PC-3 (cell line): Measurements from ENCODE around the gene DUS3L. TPM values are rescaled to one million over a fixed set of nuclear protein-coding genes. Genes with fewer than 3 reads are reported as not detected.

Experiments
- ATAC-seq: fragments of 200-7000 bp; cut with Tn5 transposase; 2 replicates; pipeline ENCODE4 v1.9.1; 2020; ENCODE audit warnings: mild to moderate bottlenecking, moderate library complexity
- BruUV-seq: library from RNA; stranded (reverse); fragments of 400-500 nt; replicated peaks from 2 replicates; lab custom pipeline; 2021; lab: Mats Ljungman, UMichigan
- CTCF ChIA-PET: fragments of 300-600 bp; sonication (Branson Sonifier 250); formaldehyde crosslinking; loops from one replicate; lab custom pipeline; 2022; ENCODE audit warnings: antibody characterized with exemption; lab: Charles Lee
- POLR2A ChIA-PET: fragments of 300-600 bp; sonication (Branson Sonifier 250); formaldehyde crosslinking; loops from one replicate; lab custom pipeline; 2022; ENCODE audit warnings: antibody characterized with exemption; ENCODE audit not compliant: unreplicated experiment; lab: Charles Lee
- DNase-seq: peaks from one replicate; pipeline ENCODE4 v3.0.0-alpha.2; 2015
- H2AFZ ChIP-seq: fragments of 300-600 bp; sonication (generic); 2 replicates; pipeline ENCODE4 v1.6.0; 2016; ENCODE audit warnings: antibody characterized with exemption, low read length
- H3F3A ChIP-seq: fragments of 300-600 bp; sonication (generic); one replicate; pipeline ENCODE4 v1.6.0; 2017; ENCODE audit warnings: antibody characterized with exemption, low read length, control low read depth, mild to moderate bottlenecking; ENCODE audit not compliant: unreplicated experiment
- H3K27ac ChIP-seq: fragments of 300-600 bp; sonication (generic); 2 replicates; pipeline ENCODE4 v1.5.1; 2016; ENCODE audit warnings: mild to moderate bottlenecking, low read length
- H3K27me3 ChIP-seq: fragments of 300-600 bp; sonication (generic); 2 replicates; pipeline ENCODE4 v1.6.1; 2016; ENCODE audit warnings: low read length, mixed read lengths
- H3K36me3 ChIP-seq: fragments of 300-600 bp; sonication (generic); 2 replicates; pipeline ENCODE4 v1.6.1; 2016; ENCODE audit warnings: low read depth, mixed run types, low read length, mixed read lengths
- H3K4me1 ChIP-seq: fragments of 300-600 bp; sonication (generic); 2 replicates; pipeline ENCODE4 v1.5.1; 2016; ENCODE audit warnings: low read length; ENCODE audit not compliant: insufficient read depth
- H3K4me2 ChIP-seq: fragments of 300-600 bp; sonication (generic); 2 replicates; pipeline ENCODE4 v1.6.0; 2016; ENCODE audit warnings: low read length
- H3K4me3 ChIP-seq: fragments of 300-600 bp; sonication (generic); 2 replicates; pipeline ENCODE4 v1.5.1; 2016; ENCODE audit warnings: mild to moderate bottlenecking, low read length, mixed read lengths
- H3K79me2 ChIP-seq: fragments of 300-600 bp; sonication (generic); 2 replicates; pipeline ENCODE4 v1.6.1; 2017; ENCODE audit warnings: low read length, mixed read lengths
- H3K9ac ChIP-seq: fragments of 300-600 bp; sonication (generic); 2 replicates; pipeline ENCODE4 v1.6.0; 2016; ENCODE audit warnings: mild to moderate bottlenecking, low read length
- H3K9me2 ChIP-seq: fragments of 300-600 bp; sonication (generic); replicated peaks from 2 replicates; pipeline ENCODE4 v1.6.1; 2016; ENCODE audit warnings: mixed run types, low read length, mixed read lengths
- H3K9me3 ChIP-seq: fragments of 300-600 bp; sonication (generic); 2 replicates; pipeline ENCODE4 v1.6.1; 2016; ENCODE audit warnings: low read length, mixed read lengths
- H4K20me1 ChIP-seq: fragments of 300-600 bp; sonication (generic); 2 replicates; pipeline ENCODE4 v1.6.1; 2016; ENCODE audit warnings: low read length, mixed read lengths
- EZH2 ChIP-seq: fragments of 300-600 bp; sonication (generic); IDR thresholded peaks from one replicate; pipeline ENCODE4 v1.6.1; 2017; ENCODE audit warnings: antibody characterized with exemption, mild to moderate bottlenecking, low read length; ENCODE audit not compliant: unreplicated experiment
- EZH2phosphoT487 ChIP-seq: fragments of 300-600 bp; sonication (generic); IDR thresholded peaks from 2 replicates; pipeline ENCODE4 v1.6.1; 2018; ENCODE audit warnings: mild to moderate bottlenecking, antibody characterized with exemption, low read length, borderline replicate concordance
- intact Hi-C: fragments of 100-400 bp; cut with micrococcal nuclease; formaldehyde crosslinking; loops from 2 replicates; pipeline ENCODE4 v1.9.0; 2023
- total RNA-seq: library from RNA; depleted of rRNA; stranded (reverse); fragments of >200 nt; gene quantifications from 2 replicates; pipeline ENCODE4 v1.2.3, GENCODE V29; 2014
- TF ChIP-seq, protein P1 (sequence below): fragments of 300-600 bp; sonication (generic); conservative IDR thresholded peaks from 2 replicates; pipeline ENCODE4 v1.5.1; 2017; ENCODE audit warnings: antibody characterized with exemption, low read depth, mild to moderate bottlenecking, low read length

Gene DUS3L
- total RNA-seq, 1 experiment from 2014 or later: 118 TPM

DNA sequence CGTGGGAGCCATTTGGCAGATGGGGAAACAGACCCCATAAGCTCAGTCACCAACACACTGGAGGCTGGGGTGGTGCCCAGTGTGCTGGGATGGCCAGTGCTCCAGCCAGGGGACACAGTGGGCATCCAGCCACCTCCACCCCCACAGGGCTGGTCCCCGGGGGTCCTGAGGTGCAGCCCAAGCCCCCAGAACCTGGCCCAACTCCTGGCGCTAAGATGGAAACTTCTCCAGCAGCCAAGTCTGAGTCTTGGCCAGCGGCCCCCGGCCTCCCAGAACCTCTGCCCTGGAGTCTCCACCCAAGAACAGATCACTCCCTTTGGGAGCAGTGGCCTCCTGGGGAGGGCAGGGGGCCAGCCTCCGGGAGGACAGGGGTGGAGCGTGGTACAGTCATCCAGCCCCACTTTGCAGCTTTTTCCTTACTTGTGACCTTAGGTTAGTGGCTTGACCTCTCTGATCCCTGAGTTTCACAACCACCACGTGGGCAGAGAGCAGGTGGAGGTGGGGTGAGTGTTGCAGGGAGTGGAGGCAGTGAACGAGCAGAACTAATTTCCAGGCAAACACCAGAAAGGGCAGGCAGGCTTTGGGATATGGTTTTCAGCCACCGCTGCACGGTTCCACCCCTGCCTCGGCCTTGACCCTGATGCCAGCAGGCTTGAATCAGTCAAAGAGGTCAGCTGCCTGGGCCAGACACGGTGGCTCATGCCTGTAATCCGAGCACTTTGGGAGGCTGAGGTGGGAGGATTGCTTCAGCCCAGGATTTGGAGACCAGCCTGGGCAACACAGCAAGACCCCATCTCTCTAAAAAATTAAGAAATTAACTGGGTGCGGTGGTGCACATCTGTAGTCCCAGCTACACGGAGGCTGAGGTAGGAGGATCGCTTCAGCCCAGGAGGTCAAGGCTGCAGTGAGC, 9.7 kb upstream of the DUS3L start:
- intact Hi-C loops: loop anchor here (5.0 kb wide), 1 partner anchor 222 kb away; no protein-coding TSS in a partner anchor

DNA sequence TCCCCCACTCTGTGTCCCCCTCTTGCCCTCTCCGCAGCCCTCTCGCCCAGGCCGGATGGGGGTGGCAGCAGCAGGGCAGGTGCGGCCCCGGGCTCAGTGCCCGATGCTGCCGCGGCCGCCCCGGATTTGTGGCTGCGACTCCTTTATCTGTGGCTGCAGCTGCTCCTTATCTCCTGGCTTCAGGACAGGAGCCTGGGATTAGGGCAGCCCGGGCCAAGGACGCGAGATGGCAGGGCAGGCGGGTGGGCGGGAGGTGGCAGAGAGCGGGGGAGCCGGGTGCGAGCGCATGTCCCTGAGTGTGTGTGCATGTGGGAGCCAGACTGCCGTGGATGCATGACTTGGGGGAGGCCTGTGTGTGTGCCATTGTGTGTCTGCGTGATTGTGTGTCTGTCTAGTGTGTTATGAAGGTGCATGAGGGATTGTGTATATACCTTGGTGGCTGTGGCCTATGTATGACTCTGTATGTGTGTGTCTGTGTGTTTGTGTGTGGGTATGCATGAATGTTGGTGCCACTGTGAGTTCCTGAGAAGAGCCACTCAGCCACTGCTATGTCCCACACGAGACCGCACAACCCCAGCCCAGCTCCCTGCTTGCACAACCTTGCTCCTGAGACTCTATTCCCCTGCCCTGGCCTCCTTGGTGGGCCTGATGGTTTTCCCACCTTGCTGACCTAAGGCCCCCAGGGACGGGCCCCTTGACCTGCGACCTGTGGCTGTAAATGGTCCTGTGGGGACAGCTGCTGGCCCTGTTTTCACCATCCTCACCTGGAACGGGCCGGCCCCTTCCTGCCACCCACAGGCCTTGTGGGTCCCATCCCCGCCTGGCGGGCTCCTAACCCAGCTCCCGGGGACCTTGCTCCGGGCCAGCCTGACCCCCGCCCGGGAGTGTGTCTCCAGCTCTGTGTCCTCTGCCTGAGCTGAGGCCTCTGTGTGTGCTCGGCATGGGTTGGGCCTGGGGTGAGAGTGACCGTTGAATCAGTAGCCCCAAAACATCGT, 8.6 kb upstream of the DUS3L start:
- Histone ChIP-seq H2AFZ (no peak overlapping the region), H3K36me3 (no peaks in the 10 kb centered on the region), H3K79me2 (no peaks in the 10 kb centered on the region), H3K4me2 (no peak overlapping the region), H3F3A (no peaks in the 10 kb centered on the region), H3K4me3 (no peak overlapping the region), H3K27ac (no peak overlapping the region), H3K9me3 (no peaks in the 10 kb centered on the region), H3K4me1 (peaks cover 10% of the 10 kb centered on the region), H3K9me2 (no peaks in the 10 kb centered on the region), H3K9ac (no peak overlapping the region), H3K27me3 (no peaks in the 10 kb centered on the region), H4K20me1 (no peaks in the 10 kb centered on the region)
- CTCF ChIA-PET: no interaction called here
- DNase-seq (no peak), ATAC-seq (no peak)
- POLR2A ChIA-PET: no interaction called here
- BruUV-seq: no TSS peak
- TF ChIP-seq EZH2phosphoT487 (no peak), EZH2 (no peak)
- TF ChIP-seq, protein P1, sequence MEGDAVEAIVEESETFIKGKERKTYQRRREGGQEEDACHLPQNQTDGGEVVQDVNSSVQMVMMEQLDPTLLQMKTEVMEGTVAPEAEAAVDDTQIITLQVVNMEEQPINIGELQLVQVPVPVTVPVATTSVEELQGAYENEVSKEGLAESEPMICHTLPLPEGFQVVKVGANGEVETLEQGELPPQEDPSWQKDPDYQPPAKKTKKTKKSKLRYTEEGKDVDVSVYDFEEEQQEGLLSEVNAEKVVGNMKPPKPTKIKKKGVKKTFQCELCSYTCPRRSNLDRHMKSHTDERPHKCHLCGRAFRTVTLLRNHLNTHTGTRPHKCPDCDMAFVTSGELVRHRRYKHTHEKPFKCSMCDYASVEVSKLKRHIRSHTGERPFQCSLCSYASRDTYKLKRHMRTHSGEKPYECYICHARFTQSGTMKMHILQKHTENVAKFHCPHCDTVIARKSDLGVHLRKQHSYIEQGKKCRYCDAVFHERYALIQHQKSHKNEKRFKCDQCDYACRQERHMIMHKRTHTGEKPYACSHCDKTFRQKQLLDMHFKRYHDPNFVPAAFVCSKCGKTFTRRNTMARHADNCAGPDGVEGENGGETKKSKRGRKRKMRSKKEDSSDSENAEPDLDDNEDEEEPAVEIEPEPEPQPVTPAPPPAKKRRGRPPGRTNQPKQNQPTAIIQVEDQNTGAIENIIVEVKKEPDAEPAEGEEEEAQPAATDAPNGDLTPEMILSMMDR: no peak
- intact Hi-C loops: loop anchor here (5.0 to 10.0 kb wide), 2 partner anchors 115 to 223 kb away; partner anchors contain the start of genes HSD11B1L and MICOS13

More for the DNA sequence above, 9.7 kb upstream of the DUS3L start:
- no TSS peak for BruUV-seq
- no peaks in the 10 kb centered on the region for H3K9me3 ChIP-seq
- H3K4me3 ChIP-seq: no peak overlapping the region
- no peaks in the 10 kb centered on the region for H3K9me2 ChIP-seq
- ChIA-PET POLR2A (no interaction called here), CTCF (no interaction called here)
- H3K4me1 ChIP-seq: peaks cover 12% of the 10 kb centered on the region
- H3K79me2 ChIP-seq: no peaks in the 10 kb centered on the region
- DNase-seq: no peak
- TF ChIP-seq, protein P1: no peak
- TF ChIP-seq EZH2 (no peak), EZH2phosphoT487 (no peak)
- no peaks in the 10 kb centered on the region for H4K20me1 ChIP-seq
- ATAC-seq: no peak
- H2AFZ ChIP-seq: no peak overlapping the region
- no peak overlapping the region for H3K4me2 ChIP-seq
- no peak overlapping the region for H3K27ac ChIP-seq
- H3K9ac ChIP-seq: no peak overlapping the region
- H3K27me3 ChIP-seq: no peaks in the 10 kb centered on the region
- H3F3A ChIP-seq: no peaks in the 10 kb centered on the region
- H3K36me3 ChIP-seq: no peaks in the 10 kb centered on the region
